HFFc6 (cell line): ENCODE measurements around the gene GAL3ST3. TPM values are rescaled to one million over a fixed set of nuclear protein-coding genes. Genes with fewer than 3 reads are reported as not detected.

Experiments used
- DNase-seq: peaks from one replicate; pipeline ENCODE4 v3.0.0-alpha.2; 2018
- H3K27ac Mint-ChIP-seq: 2 replicates; pipeline ENCODE4 v1.8.0; 2020; ENCODE audit warnings: mild to moderate bottlenecking, mixed read lengths
- H3K27me3 Mint-ChIP-seq: 2 replicates; pipeline ENCODE4 v1.8.0; 2021; ENCODE audit warnings: mild to moderate bottlenecking, moderate library complexity, mixed read lengths; ENCODE audit not compliant: insufficient read depth
- H3K36me3 Mint-ChIP-seq: 2 replicates; pipeline ENCODE4 v1.8.0; 2021; ENCODE audit warnings: low read depth, mixed read lengths
- H3K4me1 Mint-ChIP-seq: 2 replicates; pipeline ENCODE4 v1.8.0; 2020; ENCODE audit warnings: low read depth, mixed read lengths
- H3K4me3 Mint-ChIP-seq: 2 replicates; pipeline ENCODE4 v1.8.0; 2020; ENCODE audit warnings: mild to moderate bottlenecking, moderate library complexity, mixed read lengths
- H3K9me3 Mint-ChIP-seq: 2 replicates; pipeline ENCODE4 v1.8.0; 2020; ENCODE audit warnings: mild to moderate bottlenecking, mixed read lengths
- total RNA-seq, 6 experiments: library from RNA; stranded (reverse); fragmentation: NEBNext Ultra II Directional; extraction: Animal tissue kit (Norgen Biotek cat#: 25700); gene quantifications; 2 replicates in 1 of 6; 3 replicates in 5 of 6; pipeline ENCODE4 v1.2.3, GENCODE V29; 2021
- TF ChIP-seq, protein P1 (sequence below): fragments of 200-600 bp; sonication (generic); IDR thresholded peaks from 2 replicates; pipeline ENCODE4 v1.5.0; 2021; ENCODE audit warnings: antibody characterized with exemption, mild to moderate bottlenecking

Gene GAL3ST3
- total RNA-seq, 6 experiments from 2014 or later: 0.14 TPM; not detected in 5

DNA sequence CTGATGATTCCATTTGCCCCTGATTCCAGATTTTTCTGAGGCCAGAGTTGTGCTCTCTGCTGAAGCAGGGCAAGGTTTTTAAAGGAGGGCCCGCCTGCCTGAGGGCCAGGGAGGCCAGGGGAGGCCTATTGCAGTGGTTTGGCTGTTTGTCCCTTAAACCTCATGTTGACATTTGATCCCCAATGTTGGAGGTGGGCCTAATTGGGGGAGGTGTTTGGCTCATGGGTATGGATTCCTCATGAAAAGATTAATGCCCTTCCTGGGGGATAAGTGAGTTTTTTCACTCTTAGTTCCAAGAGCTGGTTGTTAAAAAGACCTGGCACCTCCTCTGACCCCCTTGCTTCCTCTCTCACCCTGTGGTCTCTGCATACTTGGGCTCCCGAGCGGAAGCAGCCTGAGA is 9.2 kb downstream of the GAL3ST3 start:
- no peak for DNase-seq
- H3K4me1 Mint-ChIP-seq: peaks cover 5% of the 10 kb centered on the region
- no peak overlapping the region for H3K4me3 Mint-ChIP-seq
- TF ChIP-seq, protein P1, sequence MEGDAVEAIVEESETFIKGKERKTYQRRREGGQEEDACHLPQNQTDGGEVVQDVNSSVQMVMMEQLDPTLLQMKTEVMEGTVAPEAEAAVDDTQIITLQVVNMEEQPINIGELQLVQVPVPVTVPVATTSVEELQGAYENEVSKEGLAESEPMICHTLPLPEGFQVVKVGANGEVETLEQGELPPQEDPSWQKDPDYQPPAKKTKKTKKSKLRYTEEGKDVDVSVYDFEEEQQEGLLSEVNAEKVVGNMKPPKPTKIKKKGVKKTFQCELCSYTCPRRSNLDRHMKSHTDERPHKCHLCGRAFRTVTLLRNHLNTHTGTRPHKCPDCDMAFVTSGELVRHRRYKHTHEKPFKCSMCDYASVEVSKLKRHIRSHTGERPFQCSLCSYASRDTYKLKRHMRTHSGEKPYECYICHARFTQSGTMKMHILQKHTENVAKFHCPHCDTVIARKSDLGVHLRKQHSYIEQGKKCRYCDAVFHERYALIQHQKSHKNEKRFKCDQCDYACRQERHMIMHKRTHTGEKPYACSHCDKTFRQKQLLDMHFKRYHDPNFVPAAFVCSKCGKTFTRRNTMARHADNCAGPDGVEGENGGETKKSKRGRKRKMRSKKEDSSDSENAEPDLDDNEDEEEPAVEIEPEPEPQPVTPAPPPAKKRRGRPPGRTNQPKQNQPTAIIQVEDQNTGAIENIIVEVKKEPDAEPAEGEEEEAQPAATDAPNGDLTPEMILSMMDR: no peak
- peaks cover 7% of the 10 kb centered on the region for H3K9me3 Mint-ChIP-seq
- peaks cover 14% of the 10 kb centered on the region for H3K27me3 Mint-ChIP-seq
- H3K36me3 Mint-ChIP-seq: no peaks in the 10 kb centered on the region; the same call in 1 of the 2 replicates
- no peak overlapping the region for H3K27ac Mint-ChIP-seq

DNA sequence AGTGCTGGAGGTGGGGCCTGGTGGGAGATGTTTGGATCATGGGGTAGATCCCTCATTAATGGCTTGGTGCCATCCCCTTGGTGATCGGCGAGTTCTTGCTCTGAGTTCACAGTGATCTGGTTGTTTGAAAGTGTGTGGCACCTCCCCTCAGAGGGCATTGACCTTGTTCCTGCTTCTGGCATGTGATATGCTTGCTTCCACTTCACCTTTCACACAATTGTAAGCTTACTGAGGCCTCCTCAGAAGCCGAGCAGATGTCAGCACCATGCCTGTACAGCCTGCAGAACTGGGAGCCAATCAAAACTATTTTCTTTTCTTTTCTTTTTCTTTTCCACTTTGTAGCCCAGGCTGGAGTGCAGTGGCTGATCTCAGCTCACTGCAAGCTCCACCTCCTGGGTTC is 11.6 kb downstream of the GAL3ST3 start:
- peaks cover 7% of the 10 kb centered on the region for H3K9me3 Mint-ChIP-seq
- TF ChIP-seq, protein P1: no peak
- peaks cover 17% of the 10 kb centered on the region for H3K27me3 Mint-ChIP-seq
- DNase-seq: no peak
- H3K27ac Mint-ChIP-seq: no peak overlapping the region
- H3K4me3 Mint-ChIP-seq: no peak overlapping the region
- H3K36me3 Mint-ChIP-seq: no peaks in the 10 kb centered on the region; the same call in 1 of the 2 replicates
- no peaks in the 10 kb centered on the region for H3K4me1 Mint-ChIP-seq

DNA sequence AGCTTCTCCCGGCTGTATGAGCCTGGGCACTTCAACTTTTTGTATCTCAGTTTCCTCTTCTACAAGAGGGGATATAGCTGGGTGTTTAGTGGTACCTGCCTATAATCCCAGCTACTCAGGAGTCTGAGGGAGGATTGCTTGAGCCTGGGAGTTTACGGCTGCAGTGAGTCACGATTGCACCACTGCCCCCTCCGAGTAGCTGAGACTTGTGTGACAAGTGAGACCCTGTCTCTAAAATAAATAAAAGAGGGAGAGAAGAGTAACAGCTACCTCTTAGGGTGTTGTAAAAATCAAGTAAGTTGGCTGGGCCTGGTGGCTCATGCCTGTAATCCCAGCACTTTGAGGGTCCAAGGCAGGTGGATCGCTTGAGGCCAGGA is 12.6 kb downstream of the GAL3ST3 start:
- Mint-ChIP-seq H3K4me1 (no peaks in the 10 kb centered on the region), H3K27ac (no peak overlapping the region), H3K4me3 (no peak overlapping the region), H3K27me3 (peaks cover 17% of the 10 kb centered on the region), H3K9me3 (peaks cover 7% of the 10 kb centered on the region), H3K36me3 (no peaks in the 10 kb centered on the region; the same call in 1 of the 2 replicates)
- TF ChIP-seq, protein P1: no peak
- no peak for DNase-seq

DNA sequence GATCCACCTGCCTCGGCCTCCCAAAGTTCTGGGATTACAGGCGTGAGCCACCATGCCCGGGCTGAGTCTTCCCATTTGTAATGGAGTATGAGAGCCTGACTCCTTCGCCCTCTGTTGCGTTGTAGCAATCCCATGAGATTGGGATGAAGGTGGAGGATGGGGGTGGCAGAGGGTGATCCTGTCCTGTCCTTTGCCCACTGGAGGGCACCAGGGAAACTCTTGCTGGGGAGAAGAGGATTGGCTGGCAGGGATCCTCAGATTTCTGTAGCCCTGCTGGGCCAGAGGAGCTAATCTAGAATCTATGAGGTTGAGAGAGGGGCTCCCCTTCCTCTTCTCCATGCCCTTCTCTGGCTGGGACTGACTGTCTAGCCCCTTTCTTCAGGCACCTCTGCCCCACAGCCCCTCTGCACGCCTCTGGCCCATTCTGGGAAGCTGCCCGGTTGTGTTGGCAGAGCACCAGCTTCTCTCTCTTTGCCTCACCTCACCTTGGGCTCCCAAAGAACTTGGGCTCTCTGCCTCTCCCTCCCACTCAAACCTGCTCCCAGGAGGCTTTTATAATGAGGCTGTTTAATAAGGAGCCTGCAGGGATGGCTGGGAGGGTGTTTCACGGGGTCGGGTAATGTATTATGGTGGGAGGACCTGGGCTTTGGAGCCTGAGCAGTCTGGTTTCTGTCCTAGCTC is 13.2 kb downstream of the GAL3ST3 start:
- H3K4me3 Mint-ChIP-seq: no peak overlapping the region
- TF ChIP-seq, protein P1: no peak
- no peaks in the 10 kb centered on the region; the same call in 1 of the 2 replicates for H3K36me3 Mint-ChIP-seq
- H3K27ac Mint-ChIP-seq: no peak overlapping the region
- H3K4me1 Mint-ChIP-seq: no peaks in the 10 kb centered on the region
- DNase-seq: no peak
- peaks cover 7% of the 10 kb centered on the region for H3K9me3 Mint-ChIP-seq
- H3K27me3 Mint-ChIP-seq: peaks cover 17% of the 10 kb centered on the region

DNA sequence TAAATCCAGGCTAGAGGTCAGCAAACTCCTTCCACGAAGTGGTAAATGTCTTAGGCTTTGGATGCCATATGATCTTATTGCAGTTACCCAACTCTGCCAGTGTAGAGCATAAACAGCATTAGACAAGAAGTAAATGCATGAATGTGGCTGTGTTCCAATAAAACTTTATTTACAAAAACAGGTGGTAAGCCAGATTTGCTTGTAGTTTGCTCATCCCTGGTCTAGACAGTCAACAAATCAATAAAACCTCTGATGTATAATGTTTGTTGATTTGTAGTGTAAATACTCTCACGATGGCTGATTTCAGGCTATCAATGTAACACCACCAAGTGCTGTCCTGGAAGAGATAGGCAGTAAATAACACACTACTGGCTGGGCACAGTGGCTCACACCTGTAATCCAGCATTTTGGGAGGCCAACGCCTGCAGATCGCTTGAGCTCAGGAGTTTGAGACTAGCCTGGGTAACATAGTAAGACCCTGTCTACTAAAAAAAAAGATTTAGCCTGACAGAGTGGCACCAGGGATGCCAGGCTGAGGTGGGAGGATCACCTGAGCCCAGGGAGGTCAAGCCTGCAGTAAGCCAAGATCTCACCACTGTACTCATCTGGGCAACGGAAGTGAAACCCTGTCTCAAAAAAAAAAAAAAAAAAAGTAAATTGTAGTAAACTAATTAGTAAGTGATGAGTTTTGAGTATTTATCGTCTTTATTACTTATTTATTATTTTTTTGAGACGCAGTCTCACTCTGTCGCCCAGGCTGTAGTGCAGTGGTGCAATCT is 15.8 kb downstream of the GAL3ST3 start:
- no peak for DNase-seq
- Mint-ChIP-seq H3K27me3 (peaks cover 11% of the 10 kb centered on the region), H3K27ac (no peak overlapping the region)

More for the DNA sequence above, 15.8 kb downstream of the GAL3ST3 start:
- Mint-ChIP-seq H3K36me3 (no peaks in the 10 kb centered on the region; the same call in 1 of the 2 replicates), H3K9me3 (peaks cover 7% of the 10 kb centered on the region), H3K4me1 (no peaks in the 10 kb centered on the region), H3K4me3 (no peak overlapping the region)
- TF ChIP-seq, protein P1: no peak
